Measurements from ENCODE around the gene ADRA2C. TPM values are rescaled to one million over a fixed set of nuclear protein-coding genes. Genes with fewer than 3 reads are reported as not detected.

ADRA2C gene
- total RNA-seq, 1 experiment from 2014 or later, result 0.28 TPM

- peak overlapping the region; percentile 63 for H3K4me3 Mint-ChIP-seq (ENCODE audit: unreplicated experiment)
- intact Hi-C loops (cut with micrococcal nuclease), result no loop called here
- ChIA-PET POLR2A (no interaction called here), CTCF (interaction anchor here (1.0 kb wide), 1 partner anchor 249 kb away, joined by 3 read pairs; no protein-coding TSS in a partner anchor)
- H3K27ac Mint-ChIP-seq (ENCODE audit: low read depth, unreplicated experiment), result no peak overlapping the region
- BruUV-seq (replicated peaks), result no TSS peak
- no peaks in the 10 kb centered on the region for H3K4me1 Mint-ChIP-seq (ENCODE audit: insufficient read depth, unreplicated experiment)
- no peak for DNase-seq (ENCODE audit: unreplicated experiment)
- no peaks in the 10 kb centered on the region for H3K9me3 Mint-ChIP-seq (ENCODE audit: unreplicated experiment)
- TF ChIP-seq, protein P1, sequence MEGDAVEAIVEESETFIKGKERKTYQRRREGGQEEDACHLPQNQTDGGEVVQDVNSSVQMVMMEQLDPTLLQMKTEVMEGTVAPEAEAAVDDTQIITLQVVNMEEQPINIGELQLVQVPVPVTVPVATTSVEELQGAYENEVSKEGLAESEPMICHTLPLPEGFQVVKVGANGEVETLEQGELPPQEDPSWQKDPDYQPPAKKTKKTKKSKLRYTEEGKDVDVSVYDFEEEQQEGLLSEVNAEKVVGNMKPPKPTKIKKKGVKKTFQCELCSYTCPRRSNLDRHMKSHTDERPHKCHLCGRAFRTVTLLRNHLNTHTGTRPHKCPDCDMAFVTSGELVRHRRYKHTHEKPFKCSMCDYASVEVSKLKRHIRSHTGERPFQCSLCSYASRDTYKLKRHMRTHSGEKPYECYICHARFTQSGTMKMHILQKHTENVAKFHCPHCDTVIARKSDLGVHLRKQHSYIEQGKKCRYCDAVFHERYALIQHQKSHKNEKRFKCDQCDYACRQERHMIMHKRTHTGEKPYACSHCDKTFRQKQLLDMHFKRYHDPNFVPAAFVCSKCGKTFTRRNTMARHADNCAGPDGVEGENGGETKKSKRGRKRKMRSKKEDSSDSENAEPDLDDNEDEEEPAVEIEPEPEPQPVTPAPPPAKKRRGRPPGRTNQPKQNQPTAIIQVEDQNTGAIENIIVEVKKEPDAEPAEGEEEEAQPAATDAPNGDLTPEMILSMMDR (IDR thresholded peaks at IDR 0.05; ENCODE audit: unreplicated experiment), result no peak
- no peaks in the 10 kb centered on the region for H3K36me3 Mint-ChIP-seq (ENCODE audit: insufficient read depth, unreplicated experiment)
- H3K27me3 Mint-ChIP-seq (ENCODE audit: insufficient read depth, unreplicated experiment), result no peaks in the 10 kb centered on the region
These were observed 792 bp downstream of the ADRA2C start for GRCh38 chr4:3766785-3767569.

- no TSS peak for BruUV-seq (replicated peaks)
- H3K36me3 Mint-ChIP-seq (ENCODE audit: insufficient read depth, unreplicated experiment), result no peaks in the 10 kb centered on the region
- no peak overlapping the region for H3K27ac Mint-ChIP-seq (ENCODE audit: low read depth, unreplicated experiment)
- H3K4me3 Mint-ChIP-seq (ENCODE audit: unreplicated experiment), result peak overlapping the region; percentile 46
- no peaks in the 10 kb centered on the region for H3K4me1 Mint-ChIP-seq (ENCODE audit: insufficient read depth, unreplicated experiment)
- TF ChIP-seq, protein P1 (IDR thresholded peaks at IDR 0.05; ENCODE audit: unreplicated experiment), result no peak
- DNase-seq (ENCODE audit: unreplicated experiment), result no peak
- ChIA-PET POLR2A (no interaction called here), CTCF (no interaction called here)
- no peaks in the 10 kb centered on the region for H3K9me3 Mint-ChIP-seq (ENCODE audit: unreplicated experiment)
- H3K27me3 Mint-ChIP-seq (ENCODE audit: insufficient read depth, unreplicated experiment), result no peaks in the 10 kb centered on the region
- intact Hi-C loops (cut with micrococcal nuclease), result no loop called here
These were observed 1.5 kb downstream of the ADRA2C start for GRCh38 chr4:3767570-3768288.

DNA sequence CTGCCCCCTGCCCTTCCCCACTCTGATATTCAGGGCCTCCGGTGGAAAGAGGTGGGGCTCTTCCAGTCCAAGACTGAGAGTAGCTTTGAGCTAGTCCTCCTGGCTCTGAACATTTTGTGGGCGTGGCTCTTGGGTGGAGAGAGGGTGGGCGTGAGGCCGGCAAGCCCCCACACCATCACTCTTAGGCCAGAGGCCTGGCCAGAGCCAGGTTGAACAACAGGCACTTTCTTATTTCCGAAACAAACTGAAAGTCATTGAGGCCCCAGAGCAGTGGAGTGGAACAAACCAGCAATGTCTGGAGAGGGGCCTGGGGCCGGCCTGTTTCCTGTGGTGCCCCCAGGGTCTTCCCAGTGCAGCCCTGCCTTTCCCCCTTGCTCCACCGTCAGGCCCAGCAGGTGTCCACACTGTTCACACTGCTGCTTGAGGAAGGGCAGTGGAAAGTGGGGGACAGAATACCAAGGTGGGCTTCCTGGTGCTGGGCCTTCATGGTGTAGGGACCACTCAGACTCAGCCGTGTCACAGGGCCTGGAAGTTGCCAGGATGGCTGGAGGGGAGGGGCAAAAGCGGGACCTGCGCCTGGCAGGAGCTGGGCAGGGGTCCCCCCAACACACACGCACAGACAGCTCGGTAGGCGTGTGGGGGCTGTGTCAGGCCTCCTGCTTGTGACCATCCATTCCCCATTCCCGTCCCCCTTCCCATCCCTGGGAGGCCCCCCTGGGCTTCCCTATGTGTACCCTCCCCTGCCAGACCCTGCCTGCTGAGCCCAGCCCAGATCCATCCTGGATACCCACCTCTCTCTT, 2.9 kb downstream of the ADRA2C start:
- no peak overlapping the region for H3K4me3 Mint-ChIP-seq (ENCODE audit: unreplicated experiment)
- POLR2A ChIA-PET, result no interaction called here
- TF ChIP-seq, protein P1 (IDR thresholded peaks at IDR 0.05; ENCODE audit: unreplicated experiment), result no peak
- H3K27me3 Mint-ChIP-seq (ENCODE audit: insufficient read depth, unreplicated experiment), result no peaks in the 10 kb centered on the region
- H3K4me1 Mint-ChIP-seq (ENCODE audit: insufficient read depth, unreplicated experiment), result no peaks in the 10 kb centered on the region
- no peak overlapping the region for H3K27ac Mint-ChIP-seq (ENCODE audit: low read depth, unreplicated experiment)
- no peak for DNase-seq (ENCODE audit: unreplicated experiment)
- CTCF ChIA-PET, result interaction anchor here (0.6 kb wide), 1 partner anchor 110 kb away, joined by 4 read pairs; no protein-coding TSS in a partner anchor
- no peaks in the 10 kb centered on the region for H3K9me3 Mint-ChIP-seq (ENCODE audit: unreplicated experiment)
- no TSS peak for BruUV-seq (replicated peaks)
- H3K36me3 Mint-ChIP-seq (ENCODE audit: insufficient read depth, unreplicated experiment), result no peaks in the 10 kb centered on the region
- intact Hi-C loops (cut with micrococcal nuclease), result no loop called here

DNA sequence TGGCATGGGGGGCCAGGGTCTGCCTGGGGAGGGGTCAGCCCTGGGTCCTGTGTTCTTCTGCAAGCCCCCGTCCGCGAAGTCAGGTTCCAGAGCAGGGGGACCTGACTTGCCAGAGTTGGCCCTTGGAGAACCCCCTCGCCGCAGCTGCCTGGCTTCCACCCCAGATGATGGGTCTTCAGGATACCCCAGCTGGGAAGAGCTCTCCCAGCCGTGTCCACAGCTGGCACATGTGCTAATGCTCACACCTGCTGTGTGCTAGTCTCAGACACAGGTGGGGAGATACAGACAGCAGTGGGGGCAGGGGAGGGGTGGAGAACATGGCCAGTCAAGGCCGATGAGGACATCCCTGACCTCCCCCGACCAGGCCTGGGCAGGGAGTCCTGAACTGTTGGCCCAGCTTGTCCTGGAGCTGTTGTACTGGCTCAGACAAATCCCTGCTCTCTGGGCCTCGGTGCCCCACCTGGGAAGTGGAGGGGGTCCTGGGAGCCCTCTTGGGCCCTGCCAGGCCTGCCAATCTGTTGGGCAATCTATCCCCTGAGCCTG, 3.5 kb downstream of the ADRA2C start:
- DNase-seq (ENCODE audit: unreplicated experiment), result no peak
- no peaks in the 10 kb centered on the region for H3K27me3 Mint-ChIP-seq (ENCODE audit: insufficient read depth, unreplicated experiment)
- H3K4me1 Mint-ChIP-seq (ENCODE audit: insufficient read depth, unreplicated experiment), result no peaks in the 10 kb centered on the region
- H3K36me3 Mint-ChIP-seq (ENCODE audit: insufficient read depth, unreplicated experiment), result no peaks in the 10 kb centered on the region
- intact Hi-C loops (cut with micrococcal nuclease), result no loop called here
- CTCF ChIA-PET, result no interaction called here
- TF ChIP-seq, protein P1 (IDR thresholded peaks at IDR 0.05; ENCODE audit: unreplicated experiment), result no peak
- BruUV-seq (replicated peaks), result no TSS peak
- POLR2A ChIA-PET, result no interaction called here
- no peak overlapping the region for H3K4me3 Mint-ChIP-seq (ENCODE audit: unreplicated experiment)
- no peak overlapping the region for H3K27ac Mint-ChIP-seq (ENCODE audit: low read depth, unreplicated experiment)
- H3K9me3 Mint-ChIP-seq (ENCODE audit: unreplicated experiment), result no peaks in the 10 kb centered on the region

All from MCF 10A (cell line).